HCT116 (cell line): Measurements from ENCODE around the gene F10. TPM values are rescaled to one million over a fixed set of nuclear protein-coding genes. Genes with fewer than 3 reads are reported as not detected.

ENCODE experiments used
- ATAC-seq: fragments of 200-7000 bp; cut with Tn5 transposase; 2 replicates; pipeline ENCODE4 v1.9.1; 2020; ENCODE audit warnings: mild to moderate bottlenecking, moderate library complexity
- BruUV-seq: library from RNA; stranded (reverse); fragments of 400-500 nt; replicated peaks from 2 replicates; lab custom pipeline; 2021; lab: Mats Ljungman, UMichigan
- CTCF ChIA-PET: fragments of 300-600 bp; sonication (Branson Sonifier 250); formaldehyde crosslinking; loops from one replicate; lab custom pipeline; 2021; ENCODE audit warnings: antibody characterized with exemption; lab: Charles Lee
- POLR2A ChIA-PET: fragments of 300-600, 350-600 bp; sonication (Branson Sonifier 250); formaldehyde crosslinking; loops from one replicate; lab custom pipeline; 2021; ENCODE audit warnings: antibody characterized with exemption; lab: Charles Lee
- RAD21 ChIA-PET, 2 experiments: fragments of 300-600 bp; sonication (Branson Sonifier 250); formaldehyde crosslinking; loops; one replicate each; lab custom pipeline; 2023; ENCODE audit warnings: low total read pairs in 2 of 2; ENCODE audit not compliant: uncharacterized antibody in 2 of 2, unreplicated experiment in 2 of 2, low non-redundant PET in 1 of 2; lab: Charles Lee
- DNase-seq: peaks from one replicate; pipeline ENCODE4 v3.0.0-alpha.2; 2010; ENCODE audit warnings: low read depth, low spot score
- H2AFZ ChIP-seq: fragments of 200-600 bp; shearing (Covaris generic), sonication (generic); 2 replicates; pipeline ENCODE4 v1.6.1; 2017; ENCODE audit warnings: low read depth, mixed run types, mixed read lengths, antibody characterized with exemption, low read length; ENCODE audit not compliant: poor library complexity, severe bottlenecking
- H3K27ac ChIP-seq: 2 replicates; pipeline ENCODE4 v1.5.1; 2012; ENCODE audit warnings: low read depth, low read length
- H3K27me3 ChIP-seq: fragments of 200-600 bp; sonication (generic); 2 replicates; pipeline ENCODE4 v1.6.1; 2016; ENCODE audit warnings: mixed run types, low read length, mixed read lengths; ENCODE audit not compliant: insufficient read depth
- H3K36me3 ChIP-seq, 2 experiments: fragments of 200-500 bp in 1 of 2; fragments of 200-600 bp in 1 of 2; sonication (Bioruptor generic) in 1 of 2; sonication (generic) in 1 of 2; 2 replicates each; pipeline versions ENCODE4 v1.5.1 to v1.6.1; 2014 to 2016; ENCODE audit warnings: low read length in 2 of 2, inconsistent platforms in 1 of 2, mixed read lengths in 1 of 2, mixed run types in 1 of 2; ENCODE audit not compliant: insufficient read depth in 2 of 2, control insufficient read depth in 1 of 2
- H3K4me1 ChIP-seq, 2 experiments: fragments of 200-600 bp in 1 of 2; sonication (generic) in 1 of 2; 2 replicates each; pipeline versions ENCODE4 v1.5.1 to v1.6.1; 2012 to 2017; ENCODE audit warnings: low read length in 2 of 2, inconsistent platforms in 1 of 2, mild to moderate bottlenecking in 1 of 2, mixed read lengths in 1 of 2, mixed run types in 1 of 2, moderate library complexity in 1 of 2; ENCODE audit not compliant: insufficient read depth in 2 of 2, control insufficient read depth in 1 of 2
- H3K4me2 ChIP-seq: fragments of 200-600 bp; sonication (generic); 2 replicates; pipeline ENCODE4 v1.6.1; 2017; ENCODE audit warnings: mixed run types, low read length, mixed read lengths
- H3K4me3 ChIP-seq, 2 experiments: fragments of 200-600 bp in 1 of 2; sonication (generic) in 1 of 2; replicated peaks in 1 of 2; 2 replicates each; pipeline ENCODE4 v1.5.1; 2011 to 2016; ENCODE audit warnings: low read length in 2 of 2, control low read depth in 1 of 2, low read depth in 1 of 2, mild to moderate bottlenecking in 1 of 2, mixed read lengths in 1 of 2, mixed run types in 1 of 2
- H3K79me2 ChIP-seq: fragments of 200-600 bp; sonication (generic); 2 replicates; pipeline ENCODE4 v1.6.1; 2017; ENCODE audit warnings: mild to moderate bottlenecking, mixed run types, low read length, moderate library complexity, mixed read lengths; ENCODE audit not compliant: insufficient read depth
- H3K9ac ChIP-seq: fragments of 200-600 bp; sonication (generic); 2 replicates; pipeline ENCODE4 v1.6.1; 2016; ENCODE audit warnings: low read length, mixed read lengths
- H3K9me2 ChIP-seq: fragments of 200-600 bp; sonication (generic), shearing (Covaris generic); 2 replicates; pipeline ENCODE4 v1.6.1; 2017; ENCODE audit warnings: mixed run types, mild to moderate bottlenecking, moderate library complexity; ENCODE audit not compliant: insufficient read depth
- H3K9me3 ChIP-seq, 2 experiments: fragments of 200-500 bp in 1 of 2; fragments of 200-600 bp in 1 of 2; sonication (Bioruptor generic) in 1 of 2; sonication (generic) in 1 of 2; 2 replicates each; pipeline ENCODE4 v1.6.1; 2014 to 2017; ENCODE audit warnings: low read length in 2 of 2, mixed read lengths in 2 of 2, inconsistent platforms in 1 of 2, low read depth in 1 of 2, mild to moderate bottlenecking in 1 of 2, mixed run types in 1 of 2, moderate library complexity in 1 of 2; ENCODE audit not compliant: control insufficient read depth in 1 of 2, insufficient read depth in 1 of 2
- H4K20me1 ChIP-seq: fragments of 200-600 bp; sonication (generic), shearing (Covaris generic); 2 replicates; pipeline ENCODE4 v1.6.1; 2017; ENCODE audit warnings: mixed run types, mild to moderate bottlenecking, moderate library complexity; ENCODE audit not compliant: insufficient read depth
- CBX3 ChIP-seq: IDR thresholded peaks from 2 replicates; pipeline ENCODE4 v1.6.1; 2012; ENCODE audit warnings: low read depth
- CEBPB ChIP-seq: IDR thresholded peaks from 2 replicates; pipeline ENCODE4 v1.6.1; 2012; ENCODE audit warnings: low read depth
- EGR1 ChIP-seq: IDR thresholded peaks from 2 replicates; pipeline ENCODE4 v1.6.1; 2012; ENCODE audit warnings: low read depth
- ELF1 ChIP-seq: IDR thresholded peaks from 2 replicates; pipeline ENCODE4 v1.6.1; 2012; ENCODE audit warnings: low read depth, borderline replicate concordance
- EZH2 ChIP-seq: fragments of 200-600 bp; sonication (generic); IDR thresholded peaks from 2 replicates; pipeline ENCODE4 v1.6.1; 2017; ENCODE audit warnings: antibody characterized with exemption, mixed run types
- FOSL1 ChIP-seq: IDR thresholded peaks from 2 replicates; pipeline ENCODE4 v1.6.1; 2012; ENCODE audit warnings: low read depth
- POLR2A ChIP-seq: IDR thresholded peaks from 2 replicates; pipeline ENCODE4 v1.7.0; 2011; ENCODE audit warnings: borderline replicate concordance; ENCODE audit not compliant: insufficient read depth, insufficient read length; ENCODE audit errors: extremely low read depth
- POLR2AphosphoS5 ChIP-seq: IDR thresholded peaks from 2 replicates; pipeline ENCODE4 v1.6.1; 2011; ENCODE audit warnings: mild to moderate bottlenecking, low read depth, low read length, moderate library complexity
- RAD21 ChIP-seq: IDR thresholded peaks from 2 replicates; pipeline ENCODE4 v1.6.1; 2012; ENCODE audit warnings: low read depth, mild to moderate bottlenecking
- SIN3A ChIP-seq: IDR thresholded peaks from 2 replicates; pipeline ENCODE4 v1.6.1; 2012; ENCODE audit warnings: low read depth
- SP1 ChIP-seq: IDR thresholded peaks from 2 replicates; pipeline ENCODE4 v1.6.1; 2012; ENCODE audit warnings: low read depth
- SRF ChIP-seq: IDR thresholded peaks from 2 replicates; pipeline ENCODE4 v1.6.1; 2012; ENCODE audit warnings: low read depth
- YY1 ChIP-seq: IDR thresholded peaks from 2 replicates; pipeline ENCODE4 v1.6.1; 2011; ENCODE audit warnings: low read length, low read depth, moderate library complexity, mild to moderate bottlenecking; ENCODE audit not compliant: insufficient replicate concordance; ENCODE audit errors: extremely low read depth
- ZNF274 ChIP-seq: fragments of 200-500 bp; sonication (Bioruptor generic); IDR thresholded peaks from 2 replicates; pipeline ENCODE4 v1.6.1; 2014; ENCODE audit warnings: mild to moderate bottlenecking, low read depth, low read length, inconsistent platforms
- intact Hi-C: fragments of 100-400 bp; cut with micrococcal nuclease; formaldehyde crosslinking; loops from 2 replicates; pipeline ENCODE4 v1.10.0; 2022
- total RNA-seq: library from RNA; stranded (reverse); gene quantifications from one replicate; pipeline ENCODE4 v1.2.1, GENCODE V29; 2021; ENCODE audit not compliant: unreplicated experiment
- TF ChIP-seq, protein P1 (sequence below): IDR thresholded peaks from 2 replicates; pipeline ENCODE4 v1.6.1; 2012
- TF ChIP-seq, protein P2 (sequence below): IDR thresholded peaks from 2 replicates; pipeline ENCODE4 v1.6.1; 2012
- TF ChIP-seq, protein P3 (sequence below), 3 experiments: fragments of 200-600 bp in 1 of 3; sonication (generic) in 1 of 3; IDR thresholded peaks in 2 of 3; conservative IDR thresholded peaks in 1 of 3; 2 replicates each; pipeline ENCODE4 v1.5.1; 2012 to 2017; ENCODE audit warnings: low read depth in 2 of 3, low read length in 2 of 3, antibody characterized with exemption in 1 of 3, borderline replicate concordance in 1 of 3, control low read depth in 1 of 3, mild to moderate bottlenecking in 1 of 3, mixed read lengths in 1 of 3, mixed run types in 1 of 3, moderate library complexity in 1 of 3; ENCODE audit not compliant: insufficient read depth in 1 of 3
- TF ChIP-seq, protein P4 (sequence below): IDR thresholded peaks from 2 replicates; pipeline ENCODE4 v1.6.1; 2011; ENCODE audit warnings: mild to moderate bottlenecking, low read length, moderate library complexity; ENCODE audit not compliant: insufficient replicate concordance; ENCODE audit errors: extremely low read depth

F10 gene
- total RNA-seq, 1 experiment from 2014 or later, result 4.0 TPM

DNA sequence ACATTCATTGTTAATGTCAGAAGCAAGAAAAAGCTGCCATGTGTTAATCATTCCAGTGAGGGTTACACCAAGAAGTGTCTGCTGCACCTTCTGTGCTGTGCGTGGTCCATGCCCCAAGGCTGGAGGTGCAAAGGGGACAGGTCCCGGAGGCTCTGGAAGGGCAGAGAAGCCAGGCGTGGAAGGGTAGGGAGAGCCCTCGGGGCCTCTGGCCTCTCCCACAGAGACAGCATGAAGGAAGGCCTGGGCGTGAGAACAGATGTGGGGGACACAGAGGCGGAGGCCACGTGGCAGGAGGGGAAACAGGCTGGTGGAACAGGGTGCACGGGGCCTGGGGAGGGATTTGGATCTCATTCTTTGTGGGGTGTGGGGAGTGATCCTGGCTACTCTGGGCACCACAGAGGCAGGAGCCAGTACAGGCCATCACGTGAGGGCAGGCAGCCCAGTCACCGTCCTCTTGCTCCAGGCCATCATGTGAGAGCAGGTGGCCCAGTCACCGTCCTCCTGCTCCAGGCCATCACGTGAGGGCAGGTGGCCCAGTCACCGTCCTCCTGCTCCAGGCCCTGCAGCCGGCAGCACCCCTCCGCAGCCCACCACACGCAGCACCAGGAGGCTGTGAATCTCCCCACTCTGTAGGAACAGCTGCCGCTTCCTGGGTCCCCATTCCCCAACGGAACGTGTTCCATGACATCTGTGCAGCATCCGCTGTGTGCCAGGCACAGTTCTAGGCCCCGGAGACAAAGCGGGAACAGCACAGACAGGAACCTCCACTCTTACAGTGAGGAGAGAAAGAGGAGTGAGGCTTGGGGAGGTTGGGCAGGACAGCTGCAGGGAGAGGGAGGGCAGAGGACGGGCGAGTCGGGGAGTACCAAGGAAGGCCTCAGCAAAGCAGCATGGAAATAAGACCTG, 27.2 kb upstream of the F10 start:
- ChIA-PET POLR2A (no interaction called here), CTCF (no interaction called here), RAD21 (no interaction called here)
- BruUV-seq, result no TSS peak
- Histone ChIP-seq H3K27me3 (peaks cover 5% of the 10 kb centered on the region; the same call in 1 of the 2 replicates), H4K20me1 (no peaks in the 10 kb centered on the region), H3K9ac (no peak overlapping the region), H3K36me3 (no peaks in the 10 kb centered on the region), H2AFZ (no peak overlapping the region), H3K4me1 (no peaks in the 10 kb centered on the region), H3K79me2 (no peaks in the 10 kb centered on the region), H3K4me3 (no peak overlapping the region), H3K9me2 (no peaks in the 10 kb centered on the region), H3K9me3 (no peaks in the 10 kb centered on the region), H3K27ac (no peak overlapping the region), H3K4me2 (no peak overlapping the region)
- DNase-seq (no peak), ATAC-seq (no peak)
- TF ChIP-seq EGR1 (no peak), FOSL1 (no peak), SIN3A (no peak), POLR2A (no peak), EZH2 (no peak), RAD21 (no peak), ZNF274 (no peak), CEBPB (no peak), CBX3 (no peak), SP1 (no peak), ELF1 (no peak), YY1 (no peak), SRF (no peak), POLR2AphosphoS5 (no peak)
- TF ChIP-seq, protein P1, sequence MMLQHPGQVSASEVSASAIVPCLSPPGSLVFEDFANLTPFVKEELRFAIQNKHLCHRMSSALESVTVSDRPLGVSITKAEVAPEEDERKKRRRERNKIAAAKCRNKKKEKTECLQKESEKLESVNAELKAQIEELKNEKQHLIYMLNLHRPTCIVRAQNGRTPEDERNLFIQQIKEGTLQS, result no peak
- TF ChIP-seq, protein P2, sequence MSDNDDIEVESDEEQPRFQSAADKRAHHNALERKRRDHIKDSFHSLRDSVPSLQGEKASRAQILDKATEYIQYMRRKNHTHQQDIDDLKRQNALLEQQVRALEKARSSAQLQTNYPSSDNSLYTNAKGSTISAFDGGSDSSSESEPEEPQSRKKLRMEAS, result no peak
- TF ChIP-seq, protein P3, sequence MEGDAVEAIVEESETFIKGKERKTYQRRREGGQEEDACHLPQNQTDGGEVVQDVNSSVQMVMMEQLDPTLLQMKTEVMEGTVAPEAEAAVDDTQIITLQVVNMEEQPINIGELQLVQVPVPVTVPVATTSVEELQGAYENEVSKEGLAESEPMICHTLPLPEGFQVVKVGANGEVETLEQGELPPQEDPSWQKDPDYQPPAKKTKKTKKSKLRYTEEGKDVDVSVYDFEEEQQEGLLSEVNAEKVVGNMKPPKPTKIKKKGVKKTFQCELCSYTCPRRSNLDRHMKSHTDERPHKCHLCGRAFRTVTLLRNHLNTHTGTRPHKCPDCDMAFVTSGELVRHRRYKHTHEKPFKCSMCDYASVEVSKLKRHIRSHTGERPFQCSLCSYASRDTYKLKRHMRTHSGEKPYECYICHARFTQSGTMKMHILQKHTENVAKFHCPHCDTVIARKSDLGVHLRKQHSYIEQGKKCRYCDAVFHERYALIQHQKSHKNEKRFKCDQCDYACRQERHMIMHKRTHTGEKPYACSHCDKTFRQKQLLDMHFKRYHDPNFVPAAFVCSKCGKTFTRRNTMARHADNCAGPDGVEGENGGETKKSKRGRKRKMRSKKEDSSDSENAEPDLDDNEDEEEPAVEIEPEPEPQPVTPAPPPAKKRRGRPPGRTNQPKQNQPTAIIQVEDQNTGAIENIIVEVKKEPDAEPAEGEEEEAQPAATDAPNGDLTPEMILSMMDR (IDR thresholded peaks at IDR 0.05 in 2 of 3, conservative IDR thresholded peaks at IDR 0.05 in 1 of 3; ENCODE audit: borderline replicate concordance in 1 of 3, insufficient read depth in 1 of 3, low read depth in 2 of 3, low read length in 2 of 3), result no peak
- TF ChIP-seq, protein P4, sequence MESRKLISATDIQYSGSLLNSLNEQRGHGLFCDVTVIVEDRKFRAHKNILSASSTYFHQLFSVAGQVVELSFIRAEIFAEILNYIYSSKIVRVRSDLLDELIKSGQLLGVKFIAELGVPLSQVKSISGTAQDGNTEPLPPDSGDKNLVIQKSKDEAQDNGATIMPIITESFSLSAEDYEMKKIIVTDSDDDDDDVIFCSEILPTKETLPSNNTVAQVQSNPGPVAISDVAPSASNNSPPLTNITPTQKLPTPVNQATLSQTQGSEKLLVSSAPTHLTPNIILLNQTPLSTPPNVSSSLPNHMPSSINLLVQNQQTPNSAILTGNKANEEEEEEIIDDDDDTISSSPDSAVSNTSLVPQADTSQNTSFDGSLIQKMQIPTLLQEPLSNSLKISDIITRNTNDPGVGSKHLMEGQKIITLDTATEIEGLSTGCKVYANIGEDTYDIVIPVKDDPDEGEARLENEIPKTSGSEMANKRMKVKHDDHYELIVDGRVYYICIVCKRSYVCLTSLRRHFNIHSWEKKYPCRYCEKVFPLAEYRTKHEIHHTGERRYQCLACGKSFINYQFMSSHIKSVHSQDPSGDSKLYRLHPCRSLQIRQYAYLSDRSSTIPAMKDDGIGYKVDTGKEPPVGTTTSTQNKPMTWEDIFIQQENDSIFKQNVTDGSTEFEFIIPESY, result no peak
- intact Hi-C loops, result no loop called here
